GM21360 (cell line): ENCODE data around the gene ZC3H12C.
"Not testable (repeated sequence)": the region's sequence is repeated elsewhere in the genome, so short reads cannot be mapped to it uniquely, and the experiment has no call there.

Source experiments
- ATAC-seq: cut with Tn5 transposase; IDR thresholded peaks from one replicate; pipeline ENCODE4 v1.9.1; 2021; ENCODE audit warnings: mild to moderate bottlenecking, moderate library complexity; ENCODE audit not compliant: unreplicated experiment

Gene ZC3H12C

GRCh38 chr11:110208678-110209312 lies 115.6 kb downstream of the ZC3H12C start:
- not testable (repeated sequence) for ATAC-seq

DNA sequence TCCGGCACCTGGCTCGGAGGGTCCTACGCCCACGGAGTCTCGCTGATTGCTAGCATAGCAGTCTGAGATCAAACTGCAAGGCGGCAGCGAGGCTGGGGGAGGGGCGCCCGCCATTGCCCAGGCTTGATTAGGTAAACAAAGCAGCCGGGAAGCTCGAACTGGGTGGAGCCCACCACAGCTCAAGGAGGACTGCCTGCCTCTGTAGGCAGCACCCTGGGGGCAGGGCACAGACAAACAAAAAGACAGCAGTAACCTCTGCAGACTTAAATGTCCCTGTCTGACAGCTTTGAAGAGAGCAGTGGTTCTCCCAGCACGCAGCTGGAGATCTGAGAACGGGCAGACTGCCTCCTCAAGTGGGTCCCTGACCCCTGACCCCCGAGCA lies 116.1 kb downstream of the ZC3H12C start:
- not testable (repeated sequence) for ATAC-seq

GRCh38 chr11:110217223-110217877 lies 124.2 kb downstream of the ZC3H12C start:
- ATAC-seq: no peak

DNA sequence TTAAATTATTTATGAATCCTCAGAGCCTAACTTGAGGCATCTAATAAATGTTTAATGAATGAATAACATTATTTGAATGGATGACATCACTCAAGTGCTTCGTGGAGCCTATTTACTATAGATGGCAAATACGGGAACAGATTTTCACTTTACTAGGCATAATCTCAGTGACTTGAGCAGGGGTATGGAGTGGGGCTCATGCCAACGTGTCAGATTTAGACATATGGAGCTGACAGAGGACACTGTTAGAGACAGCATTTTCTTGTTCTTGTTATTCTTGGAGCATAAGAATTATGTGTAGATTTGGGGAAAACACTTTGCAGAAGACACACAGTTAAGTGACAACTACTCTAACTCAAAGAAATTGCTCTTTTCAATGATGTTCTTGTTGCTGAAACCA lies 124.7 kb downstream of the ZC3H12C start:
- no peak for ATAC-seq

DNA sequence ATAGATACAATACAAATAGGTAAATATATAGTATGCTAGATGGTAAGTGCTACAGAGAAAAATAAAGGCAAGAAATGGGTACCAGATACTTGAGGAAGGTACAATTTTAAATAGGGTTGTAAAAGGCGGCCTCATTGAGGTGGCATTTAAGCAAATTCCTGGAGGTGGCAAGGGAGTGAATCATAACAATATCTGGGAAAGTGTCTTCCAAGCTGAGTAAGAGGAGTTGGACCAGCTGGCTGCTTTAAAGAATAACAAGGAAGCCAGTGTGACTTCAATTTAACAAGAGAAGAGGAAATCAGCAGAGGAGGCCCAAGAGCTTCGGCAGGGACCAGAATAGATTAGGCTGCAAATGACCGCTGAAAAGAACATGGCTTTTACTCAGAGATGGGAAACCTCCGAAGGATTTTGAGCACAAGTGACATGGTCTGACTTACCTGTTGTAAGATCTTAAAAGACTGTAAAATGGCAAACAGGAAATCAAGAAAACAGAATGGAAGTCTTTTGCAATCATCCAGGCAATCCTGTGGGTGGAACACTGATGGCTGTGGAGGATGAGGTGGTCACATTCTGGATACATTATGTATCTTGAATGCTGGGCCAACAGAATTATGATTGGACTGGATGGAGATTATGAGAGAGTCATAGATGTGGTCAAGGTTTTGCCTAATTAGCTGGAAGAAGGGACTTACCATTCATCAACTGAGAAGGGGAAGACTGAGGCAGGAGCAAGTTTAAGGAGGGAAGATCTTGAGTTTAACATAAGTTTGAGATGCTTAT lies 126.0 kb downstream of the ZC3H12C start:
- ATAC-seq: no peak
